ENCODE results near the gene MATN3.

Gene MATN3

DNA sequence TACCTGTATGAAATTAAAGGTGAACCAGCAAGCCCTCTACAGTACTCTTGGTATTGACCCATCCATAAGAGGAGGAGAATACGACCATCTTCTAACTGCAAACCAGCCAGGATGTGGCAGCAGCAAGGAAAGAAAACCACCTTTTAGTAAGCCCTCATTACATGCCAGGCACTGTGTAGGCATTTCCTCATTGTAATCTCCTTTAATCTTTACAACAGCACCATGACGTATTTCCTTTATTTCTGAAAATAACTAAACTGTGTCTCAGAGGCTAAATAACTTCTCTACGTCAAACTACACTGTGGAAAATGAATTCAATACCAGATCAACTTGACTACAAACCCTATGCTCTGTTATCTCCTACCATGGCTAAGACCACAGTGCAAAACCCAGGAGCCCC lies 40.8 kb downstream of the MATN3 start:
- H2AFZ ChIP-seq (ENCODE audit: low read depth, low read length), result no peak overlapping the region
- no peaks in the 10 kb centered on the region for H3K9me3 ChIP-seq (ENCODE audit: insufficient read depth, low read length)
- no peak overlapping the region for H3K4me2 ChIP-seq (ENCODE audit: low read length)
- no peaks in the 10 kb centered on the region for H3K27me3 ChIP-seq (ENCODE audit: low read depth, low read length)
- H3K27ac ChIP-seq (ENCODE audit: low read length), result no peak overlapping the region
- no peak overlapping the region for H3K4me3 ChIP-seq (ENCODE audit: low read length)
- no peak overlapping the region for H3K9ac ChIP-seq (ENCODE audit: low read length)
- no peak for TF ChIP-seq EZH2phosphoT487 (IDR thresholded peaks at IDR 0.05; ENCODE audit: low read depth)
- TF ChIP-seq, protein P1, sequence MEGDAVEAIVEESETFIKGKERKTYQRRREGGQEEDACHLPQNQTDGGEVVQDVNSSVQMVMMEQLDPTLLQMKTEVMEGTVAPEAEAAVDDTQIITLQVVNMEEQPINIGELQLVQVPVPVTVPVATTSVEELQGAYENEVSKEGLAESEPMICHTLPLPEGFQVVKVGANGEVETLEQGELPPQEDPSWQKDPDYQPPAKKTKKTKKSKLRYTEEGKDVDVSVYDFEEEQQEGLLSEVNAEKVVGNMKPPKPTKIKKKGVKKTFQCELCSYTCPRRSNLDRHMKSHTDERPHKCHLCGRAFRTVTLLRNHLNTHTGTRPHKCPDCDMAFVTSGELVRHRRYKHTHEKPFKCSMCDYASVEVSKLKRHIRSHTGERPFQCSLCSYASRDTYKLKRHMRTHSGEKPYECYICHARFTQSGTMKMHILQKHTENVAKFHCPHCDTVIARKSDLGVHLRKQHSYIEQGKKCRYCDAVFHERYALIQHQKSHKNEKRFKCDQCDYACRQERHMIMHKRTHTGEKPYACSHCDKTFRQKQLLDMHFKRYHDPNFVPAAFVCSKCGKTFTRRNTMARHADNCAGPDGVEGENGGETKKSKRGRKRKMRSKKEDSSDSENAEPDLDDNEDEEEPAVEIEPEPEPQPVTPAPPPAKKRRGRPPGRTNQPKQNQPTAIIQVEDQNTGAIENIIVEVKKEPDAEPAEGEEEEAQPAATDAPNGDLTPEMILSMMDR (IDR thresholded peaks at IDR 0.05; ENCODE audit: low read depth, low read length), result no peak
- no peaks in the 10 kb centered on the region for H4K20me1 ChIP-seq (ENCODE audit: insufficient read depth, low read length)
- no peaks in the 10 kb centered on the region for H3K36me3 ChIP-seq (replicated peaks; ENCODE audit: low read depth, low read length)
- no peaks in the 10 kb centered on the region for H3K4me1 ChIP-seq (ENCODE audit: low read length)
- no peaks in the 10 kb centered on the region for H3K79me2 ChIP-seq (ENCODE audit: low read length)

DNA sequence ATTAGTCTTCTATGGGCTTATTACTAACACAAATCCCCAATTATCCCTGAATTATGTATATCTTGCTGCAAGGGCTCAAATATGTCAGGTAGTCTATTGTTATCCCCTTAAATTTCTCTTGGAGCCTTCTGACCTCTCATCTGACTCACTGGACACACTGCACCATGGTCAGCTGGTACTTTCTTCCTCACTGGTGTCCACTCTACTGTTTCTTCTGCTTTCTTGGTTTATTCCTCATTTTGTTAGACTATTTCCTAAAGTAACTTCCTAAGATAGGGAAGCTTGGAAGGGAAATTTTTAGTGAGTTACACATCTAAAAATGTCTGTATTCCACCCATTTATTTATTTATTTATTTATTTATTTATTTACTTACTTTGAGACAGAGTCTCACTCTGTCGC lies 49.1 kb downstream of the MATN3 start:
- H3K36me3 ChIP-seq (replicated peaks; ENCODE audit: low read depth, low read length), result no peaks in the 10 kb centered on the region

DNA sequence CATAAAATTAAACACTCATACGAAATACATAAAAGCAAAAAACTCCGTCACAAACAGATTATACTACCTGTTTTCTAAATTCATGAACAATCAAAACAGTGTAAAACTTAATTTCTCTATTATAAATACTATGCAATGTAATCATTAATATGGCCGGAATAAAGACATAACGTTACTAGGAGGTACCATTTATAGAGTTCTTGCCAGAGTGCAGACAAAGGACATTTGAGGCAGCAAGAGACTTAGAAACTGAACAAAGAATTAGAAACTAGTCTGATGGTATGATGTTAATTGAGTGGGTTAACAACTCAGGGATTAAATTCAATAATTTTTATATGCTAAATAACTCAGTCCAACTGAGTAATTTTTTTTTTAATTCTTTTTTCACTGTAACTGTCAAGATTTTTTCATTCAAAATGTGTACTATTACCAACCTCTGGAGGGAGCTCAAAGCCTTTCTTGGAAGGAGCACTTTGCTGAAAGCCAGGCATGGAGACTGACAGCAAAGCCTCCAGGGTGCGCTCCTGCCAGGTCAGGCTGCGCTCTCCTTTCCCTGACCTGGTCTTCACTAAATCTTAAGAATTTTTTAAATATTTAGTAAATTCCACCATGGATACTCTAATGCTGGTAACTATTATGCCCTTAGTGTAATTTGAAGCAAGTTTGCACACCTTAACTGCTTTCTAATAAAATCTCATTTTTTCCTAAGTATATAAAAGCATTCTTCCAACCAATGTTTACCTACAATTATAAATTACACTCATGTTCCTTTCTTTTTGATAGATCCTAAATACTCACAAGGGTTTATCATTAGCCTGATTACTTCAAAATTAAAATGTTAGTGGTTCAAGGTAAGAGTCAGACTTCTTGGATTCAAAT lies 56.7 kb downstream of the MATN3 start:
- H3K4me1 ChIP-seq (ENCODE audit: low read length), result no peaks in the 10 kb centered on the region
- no peaks in the 10 kb centered on the region for H3K79me2 ChIP-seq (ENCODE audit: low read length)
- no peak overlapping the region for H3K4me3 ChIP-seq (ENCODE audit: low read length)
- no peak overlapping the region for H3K9ac ChIP-seq (ENCODE audit: low read length)
- no peaks in the 10 kb centered on the region for H3K9me3 ChIP-seq (ENCODE audit: insufficient read depth, low read length)
- no peak overlapping the region for H3K27ac ChIP-seq (ENCODE audit: low read length)
- no peak overlapping the region for H3K4me2 ChIP-seq (ENCODE audit: low read length)
- no peak overlapping the region for H2AFZ ChIP-seq (ENCODE audit: low read depth, low read length)
- H3K36me3 ChIP-seq (replicated peaks; ENCODE audit: low read depth, low read length), result no peaks in the 10 kb centered on the region
- H3K27me3 ChIP-seq (ENCODE audit: low read depth, low read length), result no peaks in the 10 kb centered on the region
- TF ChIP-seq EZH2phosphoT487 (IDR thresholded peaks at IDR 0.05; ENCODE audit: low read depth), result no peak
- TF ChIP-seq, protein P1 (IDR thresholded peaks at IDR 0.05; ENCODE audit: low read depth, low read length), result peak; percentile 87
- no peaks in the 10 kb centered on the region for H4K20me1 ChIP-seq (ENCODE audit: insufficient read depth, low read length)

More for the DNA sequence above, 49.1 kb downstream of the MATN3 start:
- Histone ChIP-seq H3K9me3 (ENCODE audit: insufficient read depth, low read length) (no peaks in the 10 kb centered on the region), H3K4me3 (ENCODE audit: low read length) (no peak overlapping the region), H3K27me3 (ENCODE audit: low read depth, low read length) (no peaks in the 10 kb centered on the region), H3K4me1 (ENCODE audit: low read length) (no peaks in the 10 kb centered on the region), H3K4me2 (ENCODE audit: low read length) (no peak overlapping the region), H3K79me2 (ENCODE audit: low read length) (no peaks in the 10 kb centered on the region), H2AFZ (ENCODE audit: low read depth, low read length) (no peak overlapping the region), H3K27ac (ENCODE audit: low read length) (no peak overlapping the region), H3K9ac (ENCODE audit: low read length) (no peak overlapping the region), H4K20me1 (ENCODE audit: insufficient read depth, low read length) (no peaks in the 10 kb centered on the region)
- no peak for TF ChIP-seq EZH2phosphoT487 (IDR thresholded peaks at IDR 0.05; ENCODE audit: low read depth)
- TF ChIP-seq, protein P1 (IDR thresholded peaks at IDR 0.05; ENCODE audit: low read depth, low read length), result no peak

DNA sequence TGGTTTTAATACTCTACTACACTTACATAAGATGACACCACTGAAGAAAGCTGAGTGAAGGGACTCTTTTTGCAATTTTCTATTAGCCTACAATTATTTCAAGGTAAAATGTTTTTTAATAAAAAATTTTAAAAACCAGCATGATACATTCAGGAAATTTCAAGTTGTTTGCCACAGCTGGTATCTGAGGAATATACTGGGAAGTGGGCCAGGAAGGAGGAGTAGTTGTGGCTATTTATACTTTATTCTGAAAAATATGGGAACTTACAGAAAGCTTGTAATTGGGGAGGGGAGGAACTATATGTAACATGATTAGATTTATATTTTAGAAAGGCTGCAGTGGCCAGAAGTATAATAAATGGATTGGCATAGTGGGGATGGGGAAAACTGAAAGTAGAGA lies 63.4 kb downstream of the MATN3 start:
- no peak overlapping the region for H3K27ac ChIP-seq (ENCODE audit: low read length)
- H3K4me3 ChIP-seq (ENCODE audit: low read length), result no peak overlapping the region
- H3K9me3 ChIP-seq (ENCODE audit: insufficient read depth, low read length), result no peaks in the 10 kb centered on the region
- no peak overlapping the region for H3K4me2 ChIP-seq (ENCODE audit: low read length)
- H3K4me1 ChIP-seq (ENCODE audit: low read length), result no peaks in the 10 kb centered on the region
- H3K79me2 ChIP-seq (ENCODE audit: low read length), result no peaks in the 10 kb centered on the region
- no peak overlapping the region for H2AFZ ChIP-seq (ENCODE audit: low read depth, low read length)
- H3K27me3 ChIP-seq (ENCODE audit: low read depth, low read length), result no peaks in the 10 kb centered on the region
- H3K9ac ChIP-seq (ENCODE audit: low read length), result no peak overlapping the region
- H4K20me1 ChIP-seq (ENCODE audit: insufficient read depth, low read length), result no peaks in the 10 kb centered on the region
- no peaks in the 10 kb centered on the region for H3K36me3 ChIP-seq (replicated peaks; ENCODE audit: low read depth, low read length)
- TF ChIP-seq, protein P1 (IDR thresholded peaks at IDR 0.05; ENCODE audit: low read depth, low read length), result no peak
- TF ChIP-seq EZH2phosphoT487 (IDR thresholded peaks at IDR 0.05; ENCODE audit: low read depth), result no peak

Measured in OCI-LY3 (cell line).